PC-9 (cell line): Measurements from ENCODE around the gene SAMD13. TPM values are rescaled to one million over a fixed set of nuclear protein-coding genes. Genes with fewer than 3 reads are reported as not detected.

Experiments used
- BruUV-seq: library from RNA; stranded (reverse); fragments of 400-500 nt; replicated peaks from 2 replicates; lab custom pipeline; 2021; lab: Mats Ljungman, UMichigan
- CTCF ChIA-PET: fragments of 300-600 bp; sonication (Branson Sonifier 250); formaldehyde crosslinking; loops from one replicate; lab custom pipeline; 2022; ENCODE audit warnings: antibody characterized with exemption; lab: Charles Lee
- POLR2A ChIA-PET: fragments of 300-600 bp; sonication (Branson Sonifier 250); formaldehyde crosslinking; loops from one replicate; lab custom pipeline; 2022; ENCODE audit warnings: antibody characterized with exemption; ENCODE audit not compliant: unreplicated experiment; lab: Charles Lee
- DNase-seq, 2 experiments: peaks; one replicate each; pipeline versions ENCODE4 v3.0.0 to v3.0.0-alpha.2; 2015 to 2022; ENCODE audit warnings: mixed read lengths in 1 of 2
- H2AFZ ChIP-seq: fragments of 200-600 bp; sonication (generic); 2 replicates; pipeline ENCODE4 v1.8.1; 2017; ENCODE audit warnings: antibody characterized with exemption
- H3F3A ChIP-seq: fragments of 200-600 bp; sonication (generic); 2 replicates; pipeline ENCODE4 v1.8.1; 2017; ENCODE audit warnings: antibody characterized with exemption, mild to moderate bottlenecking, low read depth; ENCODE audit not compliant: insufficient read depth
- H3K27ac ChIP-seq: fragments of 200-600 bp; sonication (generic); 2 replicates; pipeline ENCODE4 v1.6.1; 2016; ENCODE audit warnings: mixed run types
- H3K27me3 ChIP-seq: fragments of 200-600 bp; sonication (generic); 2 replicates; pipeline ENCODE4 v1.6.1; 2016; ENCODE audit warnings: low read depth, mixed run types; ENCODE audit not compliant: insufficient read depth
- H3K36me3 ChIP-seq: fragments of 200-600 bp; sonication (generic); 2 replicates; pipeline ENCODE4 v1.6.1; 2016; ENCODE audit warnings: low read depth, mixed run types
- H3K4me1 ChIP-seq: fragments of 200-600 bp; sonication (generic); replicated peaks from 2 replicates; pipeline ENCODE4 v1.6.1; 2016; ENCODE audit warnings: mixed run types; ENCODE audit not compliant: insufficient read depth
- H3K4me2 ChIP-seq: fragments of 200-600 bp; sonication (generic); 2 replicates; pipeline ENCODE4 v1.6.1; 2017; ENCODE audit warnings: mixed run types
- H3K4me3 ChIP-seq: fragments of 200-600 bp; sonication (generic); 2 replicates; pipeline ENCODE4 v1.6.1; 2016; ENCODE audit warnings: mixed run types
- H3K79me2 ChIP-seq: fragments of 200-600 bp; sonication (generic); 2 replicates; pipeline ENCODE4 v1.6.1; 2017; ENCODE audit warnings: low read depth, mixed run types
- H3K9me2 ChIP-seq: fragments of 200-600 bp; sonication (generic); 2 replicates; pipeline ENCODE4 v1.8.1; 2017; ENCODE audit warnings: mild to moderate bottlenecking; ENCODE audit not compliant: insufficient read depth
- H3K9me3 ChIP-seq: fragments of 200-600 bp; sonication (generic); 2 replicates; pipeline ENCODE4 v1.8.1; 2016; ENCODE audit warnings: low read depth; ENCODE audit not compliant: insufficient read depth
- H4K20me1 ChIP-seq: fragments of 200-600 bp; sonication (generic); 2 replicates; pipeline ENCODE4 v1.8.1; 2017; ENCODE audit not compliant: insufficient read depth
- EZH2 ChIP-seq: fragments of 200-600 bp; sonication (generic); IDR thresholded peaks from 2 replicates; pipeline ENCODE4 v1.8.0; 2017; ENCODE audit warnings: antibody characterized with exemption, low read depth
- intact Hi-C: fragments of 100-400 bp; cut with micrococcal nuclease; formaldehyde crosslinking; loops from one replicate; pipeline ENCODE4 v1.10.0; 2022; ENCODE audit not compliant: unreplicated experiment
- total RNA-seq: library from RNA; stranded (reverse); gene quantifications from 2 replicates; pipeline ENCODE4 v1.2.3, GENCODE V29; 2021
- TF ChIP-seq, protein P1 (sequence below): fragments of 200-600 bp; sonication (generic); conservative IDR thresholded peaks from 2 replicates; pipeline ENCODE4 v1.6.1; 2017; ENCODE audit warnings: mixed run types, antibody characterized with exemption, mild to moderate bottlenecking, moderate library complexity

The SAMD13 gene
- total RNA-seq, 1 experiment from 2014 or later, result 2.5 TPM

DNA sequence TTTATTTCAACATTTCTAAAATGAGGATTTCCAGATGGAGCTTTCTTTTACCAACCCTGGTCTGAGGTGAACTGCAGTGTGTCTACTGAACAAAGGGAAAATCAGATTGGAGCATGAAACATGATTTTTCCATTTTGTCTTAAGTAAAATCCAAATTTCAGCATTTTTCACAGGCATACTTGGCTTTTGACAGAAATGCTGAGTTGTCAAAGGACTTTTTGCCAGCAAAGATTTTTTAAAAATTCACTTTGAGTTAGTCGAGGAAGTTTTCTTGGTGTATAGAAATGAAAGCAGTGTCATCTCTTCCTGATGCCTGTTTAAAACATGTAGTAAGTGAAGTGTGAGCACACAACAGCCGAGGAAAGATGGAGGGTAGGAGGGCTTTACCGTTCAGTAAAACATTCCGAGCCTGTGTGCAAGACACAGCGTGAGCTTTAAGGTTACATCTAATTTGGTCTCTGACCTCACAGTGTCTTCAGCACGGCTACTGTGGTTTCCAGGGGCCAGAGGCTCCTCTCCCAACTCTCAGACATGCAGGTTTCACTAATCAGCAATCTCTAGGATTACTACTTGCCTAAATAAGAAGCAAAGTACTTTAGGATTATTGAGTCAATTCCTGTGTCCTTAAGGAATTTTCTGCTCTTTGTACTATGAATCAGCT lies 45.9 kb downstream of the SAMD13 start:
- intact Hi-C loops, result no loop called here
- Histone ChIP-seq H3K4me1 (no peaks in the 10 kb centered on the region), H3K79me2 (no peaks in the 10 kb centered on the region), H3K9me2 (no peaks in the 10 kb centered on the region), H3K9me3 (no peaks in the 10 kb centered on the region; the same call in 1 of the 2 replicates), H3F3A (no peaks in the 10 kb centered on the region), H3K4me2 (no peak overlapping the region), H2AFZ (no peak overlapping the region), H3K27ac (no peak overlapping the region), H3K36me3 (no peaks in the 10 kb centered on the region), H3K27me3 (no peaks in the 10 kb centered on the region), H4K20me1 (no peaks in the 10 kb centered on the region), H3K4me3 (no peak overlapping the region)
- BruUV-seq, result no TSS peak
- TF ChIP-seq EZH2, result no peak
- TF ChIP-seq, protein P1, sequence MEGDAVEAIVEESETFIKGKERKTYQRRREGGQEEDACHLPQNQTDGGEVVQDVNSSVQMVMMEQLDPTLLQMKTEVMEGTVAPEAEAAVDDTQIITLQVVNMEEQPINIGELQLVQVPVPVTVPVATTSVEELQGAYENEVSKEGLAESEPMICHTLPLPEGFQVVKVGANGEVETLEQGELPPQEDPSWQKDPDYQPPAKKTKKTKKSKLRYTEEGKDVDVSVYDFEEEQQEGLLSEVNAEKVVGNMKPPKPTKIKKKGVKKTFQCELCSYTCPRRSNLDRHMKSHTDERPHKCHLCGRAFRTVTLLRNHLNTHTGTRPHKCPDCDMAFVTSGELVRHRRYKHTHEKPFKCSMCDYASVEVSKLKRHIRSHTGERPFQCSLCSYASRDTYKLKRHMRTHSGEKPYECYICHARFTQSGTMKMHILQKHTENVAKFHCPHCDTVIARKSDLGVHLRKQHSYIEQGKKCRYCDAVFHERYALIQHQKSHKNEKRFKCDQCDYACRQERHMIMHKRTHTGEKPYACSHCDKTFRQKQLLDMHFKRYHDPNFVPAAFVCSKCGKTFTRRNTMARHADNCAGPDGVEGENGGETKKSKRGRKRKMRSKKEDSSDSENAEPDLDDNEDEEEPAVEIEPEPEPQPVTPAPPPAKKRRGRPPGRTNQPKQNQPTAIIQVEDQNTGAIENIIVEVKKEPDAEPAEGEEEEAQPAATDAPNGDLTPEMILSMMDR, result no peak
- POLR2A ChIA-PET, result no interaction called here
- no peak for DNase-seq
- CTCF ChIA-PET, result no interaction called here

GRCh38 chr1:84347932-84348555 lies 46.5 kb downstream of the SAMD13 start:
- Histone ChIP-seq H2AFZ (no peak overlapping the region), H3K4me2 (no peak overlapping the region), H3K4me3 (no peak overlapping the region), H3K27me3 (no peaks in the 10 kb centered on the region), H3K9me3 (no peaks in the 10 kb centered on the region; the same call in 1 of the 2 replicates), H4K20me1 (no peaks in the 10 kb centered on the region), H3K79me2 (no peaks in the 10 kb centered on the region), H3K27ac (no peak overlapping the region), H3K36me3 (no peaks in the 10 kb centered on the region), H3F3A (no peaks in the 10 kb centered on the region), H3K4me1 (no peaks in the 10 kb centered on the region), H3K9me2 (no peaks in the 10 kb centered on the region)
- TF ChIP-seq EZH2, result no peak
- ChIA-PET CTCF (no interaction called here), POLR2A (no interaction called here)
- BruUV-seq, result no TSS peak
- intact Hi-C loops, result no loop called here
- no peak for DNase-seq

- BruUV-seq, result no TSS peak
- Histone ChIP-seq H3K36me3 (no peaks in the 10 kb centered on the region), H3K4me1 (no peaks in the 10 kb centered on the region), H2AFZ (no peak overlapping the region), H4K20me1 (no peaks in the 10 kb centered on the region), H3K79me2 (no peaks in the 10 kb centered on the region), H3K27ac (no peak overlapping the region), H3K4me2 (no peak overlapping the region), H3K9me3 (no peaks in the 10 kb centered on the region; the same call in 1 of the 2 replicates), H3F3A (no peaks in the 10 kb centered on the region), H3K9me2 (no peaks in the 10 kb centered on the region), H3K4me3 (no peak overlapping the region), H3K27me3 (no peaks in the 10 kb centered on the region)
- TF ChIP-seq, protein P1, result no peak
- no peak for TF ChIP-seq EZH2
- DNase-seq, result no peak
- intact Hi-C loops, result no loop called here
- ChIA-PET POLR2A (no interaction called here), CTCF (no interaction called here)
Measured at GRCh38 chr1:84348759-84349158, 47.3 kb downstream of the SAMD13 start.
